ENCODE measurements around the gene SPINT2.

The SPINT2 gene

GRCh38 chr19:38284422-38284821 is 20.0 kb downstream of the SPINT2 start:
- Histone ChIP-seq H3K27me3 (ENCODE audit: control insufficient read depth, insufficient read depth, low read length) (no peaks in the 10 kb centered on the region), H3K9me3 (ENCODE audit: control insufficient read depth, insufficient read depth, low read length) (no peaks in the 10 kb centered on the region), H3K36me3 (ENCODE audit: control insufficient read depth, insufficient read depth, low read length) (peaks cover 54% of the 10 kb centered on the region), H3K9ac (ENCODE audit: low read depth, low read length) (no peak overlapping the region), H3K4me1 (ENCODE audit: control insufficient read depth, insufficient read depth, low read length) (no peaks in the 10 kb centered on the region), H3K4me3 (ENCODE audit: low read depth, low read length) (no peak overlapping the region), H3K27ac (ENCODE audit: low read depth, low read length) (no peak overlapping the region)

GRCh38 chr19:38285567-38285966 is 21.2 kb downstream of the SPINT2 start:
- H3K9me3 ChIP-seq (ENCODE audit: control insufficient read depth, insufficient read depth, low read length), result no peaks in the 10 kb centered on the region
- H3K27ac ChIP-seq (ENCODE audit: low read depth, low read length), result no peak overlapping the region
- no peaks in the 10 kb centered on the region for H3K4me1 ChIP-seq (ENCODE audit: control insufficient read depth, insufficient read depth, low read length)
- no peaks in the 10 kb centered on the region for H3K27me3 ChIP-seq (ENCODE audit: control insufficient read depth, insufficient read depth, low read length)
- H3K36me3 ChIP-seq (ENCODE audit: control insufficient read depth, insufficient read depth, low read length), result peaks cover 57% of the 10 kb centered on the region
- no peak overlapping the region for H3K4me3 ChIP-seq (ENCODE audit: low read depth, low read length)
- H3K9ac ChIP-seq (ENCODE audit: low read depth, low read length), result no peak overlapping the region

GRCh38 chr19:38287604-38288003 is 23.2 kb downstream of the SPINT2 start:
- H3K9me3 ChIP-seq (ENCODE audit: control insufficient read depth, insufficient read depth, low read length), result no peaks in the 10 kb centered on the region
- peaks cover 77% of the 10 kb centered on the region for H3K36me3 ChIP-seq (ENCODE audit: control insufficient read depth, insufficient read depth, low read length)
- no peak overlapping the region for H3K27ac ChIP-seq (ENCODE audit: low read depth, low read length)

GRCh38 chr19:38288123-38288855 is 23.9 kb downstream of the SPINT2 start:
- Histone ChIP-seq H3K9me3 (ENCODE audit: control insufficient read depth, insufficient read depth, low read length) (no peaks in the 10 kb centered on the region), H3K27ac (ENCODE audit: low read depth, low read length) (no peak overlapping the region), H3K9ac (ENCODE audit: low read depth, low read length) (no peak overlapping the region), H3K4me1 (ENCODE audit: control insufficient read depth, insufficient read depth, low read length) (no peaks in the 10 kb centered on the region), H3K36me3 (ENCODE audit: control insufficient read depth, insufficient read depth, low read length) (peaks cover 81% of the 10 kb centered on the region), H3K4me3 (ENCODE audit: low read depth, low read length) (no peak overlapping the region), H3K27me3 (ENCODE audit: control insufficient read depth, insufficient read depth, low read length) (no peaks in the 10 kb centered on the region)

More at GRCh38 chr19:38287604-38288003, 23.2 kb downstream of the SPINT2 start:
- H3K4me3 ChIP-seq (ENCODE audit: low read depth, low read length), result no peak overlapping the region
- H3K4me1 ChIP-seq (ENCODE audit: control insufficient read depth, insufficient read depth, low read length), result no peaks in the 10 kb centered on the region
- H3K27me3 ChIP-seq (ENCODE audit: control insufficient read depth, insufficient read depth, low read length), result no peaks in the 10 kb centered on the region
- no peak overlapping the region for H3K9ac ChIP-seq (ENCODE audit: low read depth, low read length)

- no peak overlapping the region for H3K4me3 ChIP-seq (ENCODE audit: low read depth, low read length)
These were observed 25.6 kb downstream of the SPINT2 start for GRCh38 chr19:38289955-38290354.

GRCh38 chr19:38290631-38291147 is 26.3 kb downstream of the SPINT2 start:
- H3K27ac ChIP-seq (ENCODE audit: low read depth, low read length), result no peak overlapping the region
- H3K9ac ChIP-seq (ENCODE audit: low read depth, low read length), result no peak overlapping the region
- no peaks in the 10 kb centered on the region for H3K9me3 ChIP-seq (ENCODE audit: control insufficient read depth, insufficient read depth, low read length)
- H3K4me3 ChIP-seq (ENCODE audit: low read depth, low read length), result no peak overlapping the region
- no peaks in the 10 kb centered on the region for H3K4me1 ChIP-seq (ENCODE audit: control insufficient read depth, insufficient read depth, low read length)
- peaks cover 65% of the 10 kb centered on the region for H3K36me3 ChIP-seq (ENCODE audit: control insufficient read depth, insufficient read depth, low read length)
- H3K27me3 ChIP-seq (ENCODE audit: control insufficient read depth, insufficient read depth, low read length), result no peaks in the 10 kb centered on the region

More at GRCh38 chr19:38289955-38290354, 25.6 kb downstream of the SPINT2 start:
- no peak overlapping the region for H3K27ac ChIP-seq (ENCODE audit: low read depth, low read length)
- H3K27me3 ChIP-seq (ENCODE audit: control insufficient read depth, insufficient read depth, low read length), result no peaks in the 10 kb centered on the region
- no peaks in the 10 kb centered on the region for H3K9me3 ChIP-seq (ENCODE audit: control insufficient read depth, insufficient read depth, low read length)
- H3K9ac ChIP-seq (ENCODE audit: low read depth, low read length), result no peak overlapping the region
- peaks cover 72% of the 10 kb centered on the region for H3K36me3 ChIP-seq (ENCODE audit: control insufficient read depth, insufficient read depth, low read length)
- no peaks in the 10 kb centered on the region for H3K4me1 ChIP-seq (ENCODE audit: control insufficient read depth, insufficient read depth, low read length)

- H3K27ac ChIP-seq (ENCODE audit: low read depth, low read length), result no peak overlapping the region
- no peaks in the 10 kb centered on the region for H3K4me1 ChIP-seq (ENCODE audit: control insufficient read depth, insufficient read depth, low read length)
- no peak overlapping the region for H3K9ac ChIP-seq (ENCODE audit: low read depth, low read length)
- H3K27me3 ChIP-seq (ENCODE audit: control insufficient read depth, insufficient read depth, low read length), result no peaks in the 10 kb centered on the region
- no peaks in the 10 kb centered on the region for H3K9me3 ChIP-seq (ENCODE audit: control insufficient read depth, insufficient read depth, low read length)
- H3K36me3 ChIP-seq (ENCODE audit: control insufficient read depth, insufficient read depth, low read length), result peaks cover 56% of the 10 kb centered on the region
- H3K4me3 ChIP-seq (ENCODE audit: low read depth, low read length), result no peak overlapping the region
These were observed 27.5 kb downstream of the SPINT2 start for GRCh38 chr19:38291855-38292254.

- Histone ChIP-seq H3K4me3 (ENCODE audit: low read depth, low read length) (no peak overlapping the region), H3K27ac (ENCODE audit: low read depth, low read length) (no peak overlapping the region), H3K36me3 (ENCODE audit: control insufficient read depth, insufficient read depth, low read length) (peaks cover 46% of the 10 kb centered on the region), H3K4me1 (ENCODE audit: control insufficient read depth, insufficient read depth, low read length) (no peaks in the 10 kb centered on the region), H3K9me3 (ENCODE audit: control insufficient read depth, insufficient read depth, low read length) (no peaks in the 10 kb centered on the region), H3K27me3 (ENCODE audit: control insufficient read depth, insufficient read depth, low read length) (no peaks in the 10 kb centered on the region), H3K9ac (ENCODE audit: low read depth, low read length) (no peak overlapping the region)
These were observed 28.9 kb downstream of the SPINT2 start for GRCh38 chr19:38293281-38293680.

GRCh38 chr19:38294090-38294489 is 29.7 kb downstream of the SPINT2 start:
- Histone ChIP-seq H3K4me1 (ENCODE audit: control insufficient read depth, insufficient read depth, low read length) (no peaks in the 10 kb centered on the region), H3K9ac (ENCODE audit: low read depth, low read length) (no peak overlapping the region), H3K36me3 (ENCODE audit: control insufficient read depth, insufficient read depth, low read length) (peaks cover 38% of the 10 kb centered on the region), H3K9me3 (ENCODE audit: control insufficient read depth, insufficient read depth, low read length) (no peaks in the 10 kb centered on the region), H3K27me3 (ENCODE audit: control insufficient read depth, insufficient read depth, low read length) (no peaks in the 10 kb centered on the region), H3K27ac (ENCODE audit: low read depth, low read length) (no peak overlapping the region), H3K4me3 (ENCODE audit: low read depth, low read length) (no peak overlapping the region)

- H3K4me3 ChIP-seq (ENCODE audit: low read depth, low read length), result no peak overlapping the region
- no peaks in the 10 kb centered on the region for H3K27me3 ChIP-seq (ENCODE audit: control insufficient read depth, insufficient read depth, low read length)
- no peak overlapping the region for H3K27ac ChIP-seq (ENCODE audit: low read depth, low read length)
- no peak overlapping the region for H3K9ac ChIP-seq (ENCODE audit: low read depth, low read length)
- H3K4me1 ChIP-seq (ENCODE audit: control insufficient read depth, insufficient read depth, low read length), result peaks cover 8% of the 10 kb centered on the region
- no peaks in the 10 kb centered on the region for H3K9me3 ChIP-seq (ENCODE audit: control insufficient read depth, insufficient read depth, low read length)
- no peaks in the 10 kb centered on the region for H3K36me3 ChIP-seq (ENCODE audit: control insufficient read depth, insufficient read depth, low read length)
These were observed 34.7 kb downstream of the SPINT2 start for GRCh38 chr19:38298821-38299680.

Data from HUES48 (cell line).